G401.6 (cell line): ENCODE measurements around the gene SPDYE2.
"Not testable (repeated sequence)": the region's sequence is repeated elsewhere in the genome, so short reads cannot be mapped to it uniquely, and the experiment has no call there.

Experiments used
- FAIRE-seq: peaks from 2 replicates; lab custom pipeline; 2012; peaks lifted over from hg19 to GRCh38; lab: Jason Lieb, UNC

The SPDYE2 gene

GRCh38 chr7:102606848-102607247, 55.8 kb downstream of the SPDYE2 start:
- not testable (repeated sequence) for FAIRE-seq

GRCh38 chr7:102609734-102610133, 58.7 kb downstream of the SPDYE2 start:
- FAIRE-seq = not testable (repeated sequence)

GRCh38 chr7:102610441-102610840, 59.4 kb downstream of the SPDYE2 start:
- not testable (repeated sequence) for FAIRE-seq

GRCh38 chr7:102611013-102611674, 60.1 kb downstream of the SPDYE2 start:
- FAIRE-seq = not testable (repeated sequence)

- not testable (repeated sequence) for FAIRE-seq
Observed at GRCh38 chr7:102611675-102612325, 60.8 kb downstream of the SPDYE2 start.
